ENCODE results near the gene ZNF664.

The ZNF664 gene

GRCh38 chr12:123992118-123992825 lies 19.3 kb downstream of the ZNF664 start:
- no peak for DNase-seq

DNA sequence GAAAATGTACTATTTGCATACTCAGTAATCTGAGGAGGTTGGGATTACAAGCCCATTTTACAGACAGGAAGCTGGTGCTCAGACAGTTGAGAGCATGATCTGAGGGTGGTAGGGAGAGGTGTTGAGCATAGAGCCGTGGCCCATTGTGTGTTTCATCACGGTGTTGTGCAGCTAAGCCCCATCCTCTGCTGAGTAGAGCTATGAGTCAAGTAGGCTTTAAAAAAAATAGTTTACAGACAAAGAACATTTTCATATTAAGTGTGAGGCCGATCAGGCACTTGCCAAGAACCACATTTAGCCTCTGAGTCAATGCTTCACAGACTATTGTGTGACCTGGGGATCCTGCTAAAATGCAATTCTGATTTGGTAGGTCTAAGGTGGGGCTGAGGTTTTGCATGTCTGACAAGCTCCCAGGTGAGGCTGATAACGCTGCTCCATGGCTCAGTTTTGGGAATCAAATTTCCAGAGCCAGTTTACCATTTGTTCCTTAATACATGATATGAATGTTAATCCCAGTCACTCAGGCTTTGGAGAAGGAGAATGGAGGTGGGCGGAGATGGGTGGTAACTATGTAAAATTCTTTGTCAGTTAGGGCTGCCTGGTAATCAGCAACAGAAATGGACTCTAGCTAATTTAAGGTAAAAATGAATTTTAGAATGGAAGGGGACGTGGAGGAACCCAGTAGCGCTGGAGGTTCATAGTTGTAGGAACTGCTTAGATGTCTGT lies 22.2 kb downstream of the ZNF664 start:
- no peak for DNase-seq

- no peak for DNase-seq
Observed at GRCh38 chr12:123996581-123996980, 23.6 kb downstream of the ZNF664 start.

- no peak for DNase-seq
Observed at GRCh38 chr12:123997033-123997822, 24.2 kb downstream of the ZNF664 start.

DNA sequence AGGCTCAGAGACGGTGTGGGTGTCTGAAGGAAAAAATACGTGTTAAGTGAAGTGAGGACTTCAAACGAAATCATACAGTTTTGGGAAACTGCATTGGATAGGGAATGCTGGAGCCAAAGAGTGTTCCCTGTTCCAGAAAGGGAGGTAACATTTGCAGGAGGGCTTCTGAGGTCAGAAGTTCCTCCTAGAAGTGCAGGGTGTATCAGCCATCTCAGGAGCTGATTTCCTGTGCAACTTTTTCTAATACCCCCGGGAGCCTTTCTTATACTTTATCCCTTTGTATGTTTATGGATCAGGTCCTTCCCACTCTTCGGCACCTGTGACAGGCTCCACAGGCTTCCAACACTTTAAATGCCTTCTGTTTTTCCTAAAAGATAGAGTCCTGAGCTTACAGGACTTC lies 24.9 kb downstream of the ZNF664 start:
- DNase-seq = no peak

- no peak for DNase-seq
Observed at GRCh38 chr12:123998344-123998990, 25.5 kb downstream of the ZNF664 start.

DNA sequence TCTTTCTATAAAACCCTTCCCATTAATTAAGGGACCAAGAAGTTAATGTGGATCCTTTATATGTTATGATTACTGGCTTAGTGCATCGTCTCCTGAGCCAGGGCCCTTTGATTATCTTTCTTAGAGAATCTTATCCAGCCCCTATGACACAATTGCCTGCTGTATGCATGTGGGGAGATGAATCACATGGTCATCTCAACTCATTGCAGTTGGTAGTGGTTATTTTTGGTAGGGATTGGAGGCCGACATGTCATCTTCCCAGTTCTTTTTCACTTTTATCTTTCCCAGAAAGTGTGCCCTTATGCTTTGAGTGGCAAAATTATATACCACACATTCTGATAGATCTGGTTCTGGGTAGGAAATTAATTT lies 26.0 kb downstream of the ZNF664 start:
- DNase-seq = no peak

- no peak for DNase-seq
Observed at GRCh38 chr12:124000111-124000510, 27.1 kb downstream of the ZNF664 start.

DNA sequence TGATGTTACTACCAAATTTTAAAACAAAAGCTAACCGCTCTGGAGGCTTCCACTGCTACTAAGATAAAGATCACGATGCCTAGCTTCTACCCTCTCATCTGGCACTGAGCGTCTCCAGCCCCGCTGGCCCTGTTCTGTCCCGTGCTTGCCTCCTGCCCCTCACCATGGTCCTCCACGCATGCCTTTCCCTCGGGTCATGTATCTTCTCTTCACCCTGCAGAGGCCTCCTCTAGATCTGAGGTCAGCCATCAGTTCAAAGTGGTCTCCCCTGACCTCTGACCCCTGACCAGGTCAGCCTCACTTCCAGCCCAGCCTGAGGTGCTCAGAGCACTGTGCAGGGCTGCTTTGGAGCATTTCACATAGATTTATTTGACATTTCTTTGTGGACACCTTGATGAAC lies 28.3 kb downstream of the ZNF664 start:
- no peak for DNase-seq

GRCh38 chr12:124002021-124002644 lies 29.1 kb downstream of the ZNF664 start:
- no peak for DNase-seq

DNA sequence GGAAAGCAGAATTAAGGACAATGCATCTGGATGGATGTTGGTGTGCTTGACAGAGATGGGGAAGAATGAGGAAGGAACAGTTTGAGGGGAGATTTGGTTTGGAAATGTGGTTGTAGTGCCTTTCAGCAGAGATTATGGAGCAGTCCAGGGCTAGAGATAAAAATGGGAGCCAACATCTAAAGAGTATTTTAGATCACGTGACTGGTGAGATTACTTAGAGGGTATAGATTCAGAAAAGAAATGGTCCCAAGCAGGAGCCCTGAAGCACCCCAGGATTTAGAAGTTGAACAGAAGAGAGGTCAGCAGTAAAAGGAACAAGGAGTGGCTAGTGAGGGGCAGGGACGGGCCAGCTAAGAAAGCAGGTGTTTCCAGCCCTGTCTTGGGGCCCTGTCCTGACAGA lies 29.6 kb downstream of the ZNF664 start:
- no peak for DNase-seq

- no peak for DNase-seq
Observed at GRCh38 chr12:124004233-124004875, 31.3 kb downstream of the ZNF664 start.

GRCh38 chr12:124006085-124006845 lies 33.2 kb downstream of the ZNF664 start:
- DNase-seq = no peak

DNA sequence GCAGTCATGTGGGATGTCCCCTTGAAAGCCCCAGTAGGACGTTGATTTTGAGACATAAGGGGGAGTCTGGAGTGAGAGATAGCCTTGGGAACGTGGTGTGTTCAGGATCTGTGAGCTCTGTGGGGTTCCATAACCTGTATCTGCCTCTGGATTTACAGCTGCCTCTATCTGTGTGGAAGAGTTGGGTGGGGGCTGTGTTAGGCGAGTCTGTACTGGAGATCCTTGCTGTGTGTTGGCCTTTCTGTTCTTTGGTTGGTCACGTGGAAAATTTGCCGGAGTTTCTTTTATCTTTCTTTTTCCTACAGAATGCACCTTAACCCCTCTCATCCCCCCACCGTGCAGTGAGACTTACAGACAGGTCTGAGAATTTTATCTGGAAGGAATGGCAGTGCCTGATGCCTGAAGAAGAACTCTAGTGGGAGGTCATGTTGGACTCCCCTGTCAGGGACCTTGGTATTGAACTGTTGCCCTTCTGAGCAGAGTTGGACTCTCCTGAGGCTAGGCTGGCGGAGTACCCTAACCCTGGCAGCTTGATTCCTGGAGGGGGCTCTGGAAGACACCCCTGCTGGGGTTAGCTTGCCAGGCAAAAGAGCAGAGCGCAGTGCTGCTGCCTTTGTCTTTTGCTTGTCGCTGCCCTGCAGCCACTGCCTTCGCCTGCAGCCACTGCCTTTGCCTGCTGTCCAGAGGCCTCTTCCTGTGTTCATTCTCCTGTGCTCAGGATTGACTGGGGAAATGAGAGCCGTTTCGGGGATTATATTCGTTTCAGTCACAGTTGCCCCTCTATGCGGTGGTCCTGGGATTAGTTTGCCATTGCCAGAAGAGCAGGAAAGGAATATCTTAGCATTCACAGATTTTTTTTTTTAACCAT lies 34.1 kb downstream of the ZNF664 start:
- DNase-seq = no peak

DNA sequence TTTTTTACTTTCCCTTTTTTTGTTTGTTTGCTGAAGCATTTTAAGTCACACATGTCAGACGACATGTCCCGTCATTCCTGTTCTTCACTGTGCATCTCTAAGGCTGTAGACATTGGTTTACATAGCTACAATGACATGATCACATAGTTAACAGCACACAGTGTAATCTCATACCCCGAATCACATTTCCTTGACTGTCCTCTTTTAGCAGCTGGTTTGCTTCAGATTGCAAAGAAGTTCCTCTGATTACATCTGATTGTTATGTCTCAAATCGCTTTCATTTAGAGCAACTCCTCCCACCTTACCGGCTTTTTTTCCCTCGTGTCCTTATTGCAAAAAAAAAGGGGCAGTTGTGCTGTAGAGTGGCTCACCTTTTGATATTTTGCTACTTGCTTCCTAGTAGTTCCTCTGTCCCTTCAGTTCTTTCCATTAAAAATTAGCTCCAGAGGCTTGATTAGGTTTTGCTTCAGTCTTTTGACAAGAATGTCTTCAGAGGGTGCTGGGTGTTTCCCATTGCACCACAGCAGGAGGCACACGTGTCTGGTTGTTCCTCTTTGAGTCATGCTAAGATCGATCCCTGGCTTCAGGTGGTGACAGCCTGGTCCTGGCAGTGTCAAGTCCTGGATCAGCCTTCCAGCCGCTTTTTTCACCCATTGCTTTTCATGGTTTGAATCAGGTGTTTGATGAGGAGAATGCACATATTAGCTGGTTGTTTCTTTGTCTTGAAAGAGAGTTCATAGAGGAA lies 35.0 kb downstream of the ZNF664 start:
- no peak for DNase-seq

DNA sequence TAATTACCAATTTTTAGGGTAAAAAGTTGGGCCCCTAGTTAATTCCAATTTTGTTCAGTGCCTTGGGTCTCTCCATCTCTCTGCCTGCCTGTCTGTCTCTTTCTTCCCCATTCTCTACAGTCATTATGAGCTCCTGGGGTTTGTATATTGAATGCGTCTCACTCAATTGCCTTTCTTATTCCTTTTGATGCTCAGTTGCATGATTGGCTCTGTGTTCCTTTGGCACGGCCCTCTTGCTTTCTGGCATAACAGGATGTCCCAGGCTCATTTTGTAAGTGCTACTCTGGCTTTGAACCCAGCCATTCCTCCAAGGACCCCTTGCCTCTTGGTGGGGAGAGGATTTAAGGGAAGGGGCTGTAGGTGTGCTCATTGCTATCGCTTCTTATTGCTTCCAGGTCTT lies 35.6 kb downstream of the ZNF664 start:
- DNase-seq = no peak

- no peak for DNase-seq
Observed at GRCh38 chr12:124009781-124010180, 36.8 kb downstream of the ZNF664 start.

- no peak for DNase-seq
Observed at GRCh38 chr12:124010687-124011086, 37.7 kb downstream of the ZNF664 start.

DNA sequence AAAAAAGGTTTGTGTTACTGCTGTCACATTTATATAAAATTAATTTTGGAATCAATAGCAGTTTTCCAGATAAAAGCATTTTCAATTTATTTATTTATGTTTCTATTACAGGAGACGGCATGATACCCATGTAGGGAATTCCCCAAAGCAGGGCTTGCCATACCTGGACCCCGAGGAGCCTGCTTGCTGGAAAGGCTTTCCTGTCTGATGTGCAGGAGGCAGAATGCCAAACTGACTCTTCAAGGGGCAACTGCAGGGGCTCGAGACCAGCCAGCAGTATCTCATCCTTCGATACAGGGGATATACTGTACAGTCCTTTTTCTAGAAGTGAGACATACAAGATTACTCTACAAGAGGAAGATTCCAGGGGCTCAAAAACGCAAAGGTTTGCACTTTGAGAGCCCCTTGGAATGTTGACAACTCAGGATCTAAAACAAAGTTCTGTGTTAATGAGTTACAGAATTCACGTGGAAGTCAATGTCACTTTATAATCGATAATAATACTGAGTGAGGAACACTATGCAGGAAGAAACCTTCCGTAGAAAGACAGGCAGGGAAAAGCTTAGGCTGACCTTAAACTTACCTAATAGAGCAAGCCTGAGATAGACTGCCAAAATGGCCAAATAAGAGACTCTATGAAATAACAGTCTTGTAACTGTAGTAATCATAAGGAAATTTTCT lies 38.6 kb downstream of the ZNF664 start:
- no peak for DNase-seq
